HepG2 (cell line): ENCODE data around the gene GPATCH3. TPM values are rescaled to one million over a fixed set of nuclear protein-coding genes. Genes with fewer than 3 reads are reported as not detected.

Experiments used
- ATM ChIP-seq: fragments of 450-650 bp; IDR thresholded peaks from 2 replicates; pipeline ENCODE4 v1.7.1; 2017; ENCODE audit warnings: mild to moderate bottlenecking, borderline replicate concordance
- CREM ChIP-seq, 2 experiments: sonication (generic) in 1 of 2; formaldehyde crosslinking in 1 of 2; IDR thresholded peaks; 2 replicates each; pipeline versions ENCODE4 v1.4.0 to v1.6.1; 2016 to 2020; ENCODE audit warnings: antibody characterized with exemption in 1 of 2, mild to moderate bottlenecking in 1 of 2, missing genetic modification reagents in 1 of 2
- IRF2 ChIP-seq: IDR thresholded peaks from 2 replicates; pipeline ENCODE4 v1.6.1; 2018; ENCODE audit warnings: missing genetic modification reagents, missing compliant biosample characterization
- JUN ChIP-seq: sonication (generic); formaldehyde crosslinking; IDR thresholded peaks from 2 replicates; pipeline ENCODE4 v1.4.0; 2020; ENCODE audit warnings: mild to moderate bottlenecking, missing genetic modification reagents
- NR2F1 ChIP-seq, 2 experiments: fragments of 450-650 bp in 1 of 2; formaldehyde crosslinking in 1 of 2; IDR thresholded peaks; 2 replicates each; pipeline versions ENCODE4 v1.5.0 to v1.6.1; 2016 to 2020; ENCODE audit warnings: mild to moderate bottlenecking in 1 of 2, missing compliant biosample characterization in 1 of 2, missing genetic modification reagents in 1 of 2, moderate library complexity in 1 of 2
- PAX8 ChIP-seq: sonication (generic); formaldehyde crosslinking; IDR thresholded peaks from 2 replicates; pipeline ENCODE4 v1.8.0; 2022; ENCODE audit warnings: mild to moderate bottlenecking, missing genetic modification reagents, borderline replicate concordance
- RBFOX2 ChIP-seq: fragments of 200-400 bp; formaldehyde crosslinking; IDR thresholded peaks from 2 replicates; pipeline ENCODE4 v1.6.1; 2017; ENCODE audit warnings: low read depth, mild to moderate bottlenecking, low read length
- SP1 ChIP-seq, 2 experiments: fragments of 450-650 bp in 1 of 2; sonication (generic) in 1 of 2; formaldehyde crosslinking in 1 of 2; IDR thresholded peaks; 2 replicates each; pipeline versions ENCODE4 v1.4.0 to v1.6.1; 2016 to 2020; ENCODE audit warnings: missing genetic modification reagents in 1 of 2
- ZKSCAN8 ChIP-seq: IDR thresholded peaks from 2 replicates; pipeline ENCODE4 v1.6.1; 2016; ENCODE audit warnings: borderline replicate concordance, missing genetic modification reagents, missing compliant biosample characterization
- ZNF143 ChIP-seq: sonication (generic); formaldehyde crosslinking; IDR thresholded peaks from 2 replicates; pipeline ENCODE4 v1.4.0; 2020; ENCODE audit warnings: missing genetic modification reagents
- ZNF430 ChIP-seq: sonication (generic); formaldehyde crosslinking; IDR thresholded peaks from 2 replicates; pipeline ENCODE4 v1.9.0; 2021; ENCODE audit warnings: mild to moderate bottlenecking, missing genetic modification reagents
- ZNF460 ChIP-seq: sonication (generic); formaldehyde crosslinking; IDR thresholded peaks from 2 replicates; pipeline ENCODE4 v1.5.1; 2020; ENCODE audit warnings: missing genetic modification reagents, mild to moderate bottlenecking, borderline replicate concordance
- ZNF577 ChIP-seq: sonication (generic); formaldehyde crosslinking; IDR thresholded peaks from 2 replicates; pipeline ENCODE4 v1.4.0; 2020; ENCODE audit warnings: mild to moderate bottlenecking, low read depth, missing genetic modification reagents, borderline replicate concordance
- ZNF670 ChIP-seq: sonication (generic); formaldehyde crosslinking; IDR thresholded peaks from 2 replicates; pipeline ENCODE4 v1.8.0; 2022; ENCODE audit warnings: mild to moderate bottlenecking, missing genetic modification reagents, borderline replicate concordance
- polyA plus RNA-seq, 8 experiments: library from polyadenylated mRNA; depleted of rRNA in 3 of 8; stranded (reverse) in 7 of 8; unstranded in 1 of 8; fragments of >200 nt; fragmentation: Illumina TruSeq in 4 of 8; extraction: Trizol in 4 of 8; gene quantifications; 2 replicates each; pipeline versions ENCODE4 v1.2.1 to v1.2.3, GENCODE V29; 2011 to 2016; ENCODE audit warnings: low read depth in 4 of 8, missing spikeins in 1 of 8, mixed read lengths in 1 of 8; ENCODE audit not compliant: insufficient read depth in 1 of 8
- total RNA-seq, 5 experiments: library from RNA; depleted of rRNA; stranded (reverse); fragments of >200 nt; fragmentation: Illumina TruSeq; extraction: Trizol; gene quantifications; 2 replicates each; pipeline ENCODE4 v1.2.3, GENCODE V29; 2016; ENCODE audit warnings: low read depth in 1 of 5
- TF ChIP-seq, protein P1 (sequence below): sonication (generic); formaldehyde crosslinking; IDR thresholded peaks from 2 replicates; pipeline ENCODE4 v1.4.0; 2020; ENCODE audit warnings: missing genetic modification reagents, borderline replicate concordance
- TF ChIP-seq, protein P2 (sequence below): sonication (generic); formaldehyde crosslinking; IDR thresholded peaks from 2 replicates; pipeline ENCODE4 v1.8.0; 2022; ENCODE audit warnings: mild to moderate bottlenecking, missing genetic modification reagents
- TF ChIP-seq, protein P3 (sequence below): sonication (generic); formaldehyde crosslinking; IDR thresholded peaks from 2 replicates; pipeline ENCODE4 v1.5.0; 2020; ENCODE audit warnings: missing genetic modification reagents
- TF ChIP-seq, protein P4 (sequence below): sonication (generic); formaldehyde crosslinking; IDR thresholded peaks from 2 replicates; pipeline ENCODE4 v1.4.0; 2020; ENCODE audit warnings: missing genetic modification reagents
- TF ChIP-seq, protein P5 (sequence below): sonication (generic); formaldehyde crosslinking; IDR thresholded peaks from 2 replicates; pipeline ENCODE4 v1.5.0; 2020; ENCODE audit warnings: mild to moderate bottlenecking, missing genetic modification reagents
- TF ChIP-seq, protein P6 (sequence below): sonication (generic); formaldehyde crosslinking; IDR thresholded peaks from 2 replicates; pipeline ENCODE4 v1.5.0; 2020; ENCODE audit warnings: missing genetic modification reagents

Gene GPATCH3
- total and polyA plus RNA-seq, 2 of the 13 experiments (the other 11 are each of a cell fraction or from before 2014, with no cell fraction given), result 8.3 to 11.0 TPM

DNA sequence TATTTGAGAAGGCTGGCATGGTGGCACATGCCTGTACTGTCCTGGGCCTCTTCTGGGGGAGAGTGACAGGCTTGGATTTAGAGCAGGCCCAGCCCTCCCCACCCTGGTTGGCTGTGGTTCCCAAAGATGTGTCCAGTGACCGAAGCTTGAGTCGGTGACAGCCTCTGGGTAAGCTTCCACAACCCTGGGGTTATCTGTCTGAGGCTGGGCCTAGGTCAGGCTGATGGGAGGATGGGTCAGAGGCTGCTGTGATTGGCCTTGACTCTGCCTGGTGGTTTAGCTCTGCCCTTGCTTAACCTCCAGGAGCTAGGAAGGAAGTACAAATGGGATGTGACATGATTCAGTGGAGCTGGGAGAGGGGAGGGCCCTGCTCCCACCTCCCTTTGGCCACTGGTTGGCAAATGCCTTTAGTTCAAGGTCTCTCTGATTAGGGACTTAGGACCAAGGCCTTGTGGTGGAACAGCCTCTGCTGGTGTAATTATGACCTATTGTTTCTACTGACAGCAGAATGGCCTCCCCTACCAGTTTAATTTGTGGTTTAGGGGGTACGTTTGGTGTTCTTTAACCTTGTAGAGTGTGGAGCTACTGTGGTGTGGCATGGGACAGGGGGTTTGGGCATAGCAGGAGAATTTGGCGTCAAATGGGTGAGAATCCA, 37.9 kb upstream of the GPATCH3 start (continued):
- TF ChIP-seq, protein P1, sequence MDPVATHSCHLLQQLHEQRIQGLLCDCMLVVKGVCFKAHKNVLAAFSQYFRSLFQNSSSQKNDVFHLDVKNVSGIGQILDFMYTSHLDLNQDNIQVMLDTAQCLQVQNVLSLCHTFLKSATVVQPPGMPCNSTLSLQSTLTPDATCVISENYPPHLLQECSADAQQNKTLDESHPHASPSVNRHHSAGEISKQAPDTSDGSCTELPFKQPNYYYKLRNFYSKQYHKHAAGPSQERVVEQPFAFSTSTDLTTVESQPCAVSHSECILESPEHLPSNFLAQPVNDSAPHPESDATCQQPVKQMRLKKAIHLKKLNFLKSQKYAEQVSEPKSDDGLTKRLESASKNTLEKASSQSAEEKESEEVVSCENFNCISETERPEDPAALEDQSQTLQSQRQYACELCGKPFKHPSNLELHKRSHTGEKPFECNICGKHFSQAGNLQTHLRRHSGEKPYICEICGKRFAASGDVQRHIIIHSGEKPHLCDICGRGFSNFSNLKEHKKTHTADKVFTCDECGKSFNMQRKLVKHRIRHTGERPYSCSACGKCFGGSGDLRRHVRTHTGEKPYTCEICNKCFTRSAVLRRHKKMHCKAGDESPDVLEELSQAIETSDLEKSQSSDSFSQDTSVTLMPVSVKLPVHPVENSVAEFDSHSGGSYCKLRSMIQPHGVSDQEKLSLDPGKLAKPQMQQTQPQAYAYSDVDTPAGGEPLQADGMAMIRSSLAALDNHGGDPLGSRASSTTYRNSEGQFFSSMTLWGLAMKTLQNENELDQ (CRISPR knock-in tag), result no peak
- TF ChIP-seq CREM (IDR thresholded peaks at IDR 0.05), result peak; percentile 84; the same call in 1 of the 2 replicates
- no peak for TF ChIP-seq CREM (CRISPR knock-in tag; IDR thresholded peaks at IDR 0.05)
- TF ChIP-seq, protein P2, sequence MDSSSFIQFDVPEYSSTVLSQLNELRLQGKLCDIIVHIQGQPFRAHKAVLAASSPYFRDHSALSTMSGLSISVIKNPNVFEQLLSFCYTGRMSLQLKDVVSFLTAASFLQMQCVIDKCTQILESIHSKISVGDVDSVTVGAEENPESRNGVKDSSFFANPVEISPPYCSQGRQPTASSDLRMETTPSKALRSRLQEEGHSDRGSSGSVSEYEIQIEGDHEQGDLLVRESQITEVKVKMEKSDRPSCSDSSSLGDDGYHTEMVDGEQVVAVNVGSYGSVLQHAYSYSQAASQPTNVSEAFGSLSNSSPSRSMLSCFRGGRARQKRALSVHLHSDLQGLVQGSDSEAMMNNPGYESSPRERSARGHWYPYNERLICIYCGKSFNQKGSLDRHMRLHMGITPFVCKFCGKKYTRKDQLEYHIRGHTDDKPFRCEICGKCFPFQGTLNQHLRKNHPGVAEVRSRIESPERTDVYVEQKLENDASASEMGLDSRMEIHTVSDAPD (CRISPR knock-in tag), result peak; percentile 97
- no peak; the same call in 1 of the 2 replicates for TF ChIP-seq ZKSCAN8 (CRISPR knock-in tag)
- TF ChIP-seq, protein P3, sequence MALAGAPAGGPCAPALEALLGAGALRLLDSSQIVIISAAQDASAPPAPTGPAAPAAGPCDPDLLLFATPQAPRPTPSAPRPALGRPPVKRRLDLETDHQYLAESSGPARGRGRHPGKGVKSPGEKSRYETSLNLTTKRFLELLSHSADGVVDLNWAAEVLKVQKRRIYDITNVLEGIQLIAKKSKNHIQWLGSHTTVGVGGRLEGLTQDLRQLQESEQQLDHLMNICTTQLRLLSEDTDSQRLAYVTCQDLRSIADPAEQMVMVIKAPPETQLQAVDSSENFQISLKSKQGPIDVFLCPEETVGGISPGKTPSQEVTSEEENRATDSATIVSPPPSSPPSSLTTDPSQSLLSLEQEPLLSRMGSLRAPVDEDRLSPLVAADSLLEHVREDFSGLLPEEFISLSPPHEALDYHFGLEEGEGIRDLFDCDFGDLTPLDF (CRISPR knock-in tag), result no peak
- TF ChIP-seq SP1 (IDR thresholded peaks at IDR 0.05), result no peak
- peak; percentile 52; the same call in 1 of the 2 replicates for TF ChIP-seq SP1 (CRISPR knock-in tag; IDR thresholded peaks at IDR 0.05)
- TF ChIP-seq IRF2 (CRISPR knock-in tag), result peak; percentile 76
- TF ChIP-seq NR2F1 (CRISPR knock-in tag; IDR thresholded peaks at IDR 0.05), result peak; percentile 87 to 90
- TF ChIP-seq ZNF670 (CRISPR knock-in tag), result no peak
- TF ChIP-seq ZNF577 (CRISPR knock-in tag), result no peak
- TF ChIP-seq PAX8 (CRISPR knock-in tag), result 0 out of 2 replicates have a peak, but pooled peaks have one; percentile 54
- no peak for TF ChIP-seq RBFOX2
- TF ChIP-seq, protein P4, sequence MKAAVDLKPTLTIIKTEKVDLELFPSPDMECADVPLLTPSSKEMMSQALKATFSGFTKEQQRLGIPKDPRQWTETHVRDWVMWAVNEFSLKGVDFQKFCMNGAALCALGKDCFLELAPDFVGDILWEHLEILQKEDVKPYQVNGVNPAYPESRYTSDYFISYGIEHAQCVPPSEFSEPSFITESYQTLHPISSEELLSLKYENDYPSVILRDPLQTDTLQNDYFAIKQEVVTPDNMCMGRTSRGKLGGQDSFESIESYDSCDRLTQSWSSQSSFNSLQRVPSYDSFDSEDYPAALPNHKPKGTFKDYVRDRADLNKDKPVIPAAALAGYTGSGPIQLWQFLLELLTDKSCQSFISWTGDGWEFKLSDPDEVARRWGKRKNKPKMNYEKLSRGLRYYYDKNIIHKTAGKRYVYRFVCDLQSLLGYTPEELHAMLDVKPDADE (CRISPR knock-in tag), result no peak
- TF ChIP-seq, protein P5, sequence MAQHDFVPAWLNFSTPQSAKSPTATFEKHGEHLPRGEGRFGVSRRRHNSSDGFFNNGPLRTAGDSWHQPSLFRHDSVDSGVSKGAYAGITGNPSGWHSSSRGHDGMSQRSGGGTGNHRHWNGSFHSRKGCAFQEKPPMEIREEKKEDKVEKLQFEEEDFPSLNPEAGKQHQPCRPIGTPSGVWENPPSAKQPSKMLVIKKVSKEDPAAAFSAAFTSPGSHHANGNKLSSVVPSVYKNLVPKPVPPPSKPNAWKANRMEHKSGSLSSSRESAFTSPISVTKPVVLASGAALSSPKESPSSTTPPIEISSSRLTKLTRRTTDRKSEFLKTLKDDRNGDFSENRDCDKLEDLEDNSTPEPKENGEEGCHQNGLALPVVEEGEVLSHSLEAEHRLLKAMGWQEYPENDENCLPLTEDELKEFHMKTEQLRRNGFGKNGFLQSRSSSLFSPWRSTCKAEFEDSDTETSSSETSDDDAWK, result no peak
- TF ChIP-seq, protein P6, sequence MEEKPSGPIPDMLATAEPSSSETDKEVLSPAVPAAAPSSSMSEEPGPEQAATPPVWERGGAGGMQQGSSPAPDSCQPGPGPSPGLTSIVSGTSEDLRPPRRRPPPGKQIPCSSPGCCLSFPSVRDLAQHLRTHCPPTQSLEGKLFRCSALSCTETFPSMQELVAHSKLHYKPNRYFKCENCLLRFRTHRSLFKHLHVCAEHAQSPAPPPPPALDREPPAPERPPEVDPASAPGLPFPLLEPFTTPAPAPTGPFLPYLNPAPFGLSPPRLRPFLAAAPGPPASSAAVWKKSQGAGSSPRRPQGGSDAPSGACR, result no peak; the same call in 1 of the 2 replicates
- peak; percentile 70; the same call in 1 of the 2 replicates for TF ChIP-seq JUN
- TF ChIP-seq ZNF430, result peak; percentile 77
- peak; percentile 51; the same call in 1 of the 2 replicates for TF ChIP-seq ZNF460 (CRISPR knock-in tag)
- no peak for TF ChIP-seq ATM
- TF ChIP-seq ZNF143 (CRISPR knock-in tag), result peak; percentile 28; the same call in 1 of the 2 replicates
